Spleen (tissue), 11 donors: ENCODE measurements around the gene LRRC57. TPM values are rescaled to one million over a fixed set of nuclear protein-coding genes. Genes with fewer than 3 reads are reported as not detected.

Experiments used
- DNase-seq: peaks from one replicate; pipeline ENCODE4 v3.0.0-alpha.2; 2020
- H3K27ac ChIP-seq, 8 donors: fragments of 200-600 bp; sonication (generic) in 7 of 8; 1 replicate in 4 of 8; 2 replicates in 4 of 8; pipeline versions ENCODE4 v1.5.0 to v1.8.0; 2016 to 2021; ENCODE audit warnings: inconsistent platforms in 4 of 8, mild to moderate bottlenecking in 4 of 8, moderate library complexity in 1 of 8
- H3K27me3 ChIP-seq, 7 donors: fragments of 200-600 bp; sonication (generic) in 6 of 7; replicated peaks in 1 of 7; 1 replicate in 4 of 7; 2 replicates in 3 of 7; pipeline versions ENCODE4 v1.5.0 to v1.8.0; 2016 to 2021; ENCODE audit warnings: inconsistent platforms in 3 of 7, mild to moderate bottlenecking in 1 of 7
- H3K36me3 ChIP-seq, 6 donors: fragments of 200-600 bp; sonication (generic) in 5 of 6; 1 replicate in 4 of 6; 2 replicates in 2 of 6; pipeline versions ENCODE4 v1.5.0 to v1.8.0; 2016 to 2021; ENCODE audit warnings: inconsistent platforms in 2 of 6
- H3K4me1 ChIP-seq, 6 donors: fragments of 200-600 bp; sonication (generic) in 5 of 6; 1 replicate in 3 of 6; 2 replicates in 3 of 6; pipeline versions ENCODE4 v1.5.0 to v1.8.0; 2016 to 2021; ENCODE audit warnings: inconsistent platforms in 3 of 6
- H3K4me3 ChIP-seq, 8 donors: fragments of 200-600 bp; sonication (generic) in 7 of 8; 1 replicate in 4 of 8; 2 replicates in 4 of 8; pipeline versions ENCODE4 v1.5.0 to v1.8.0; 2016 to 2021; ENCODE audit warnings: inconsistent platforms in 4 of 8, mild to moderate bottlenecking in 4 of 8, moderate library complexity in 2 of 8
- H3K9me3 ChIP-seq, 8 donors: fragments of 200-600 bp; sonication (generic) in 7 of 8; 1 replicate in 4 of 8; 2 replicates in 4 of 8; pipeline versions ENCODE4 v1.5.0 to v1.8.0; 2016 to 2021; ENCODE audit warnings: inconsistent platforms in 4 of 8
- POLR2A ChIP-seq, 3 donors: fragments of 450-650 bp; IDR thresholded peaks; one replicate each; pipeline ENCODE4 v1.5.1; 2017; ENCODE audit warnings: antibody characterized with exemption in 3 of 3, mild to moderate bottlenecking in 1 of 3
- POLR2AphosphoS5 ChIP-seq, 3 donors: sonication (generic); formaldehyde crosslinking; IDR thresholded peaks; one replicate each; pipeline ENCODE4 v1.5.1; 2017; ENCODE audit warnings: antibody characterized with exemption in 3 of 3
- WGBS, 5 donors: extraction: QIAGEN DNeasy Blood & Tissue Kit in 3 of 5; methylation state at CpG; one replicate each; pipeline versions ENCODE4 v1.1.5 to v1.1.7; 2013 to 2018; 5-methylcytosine and 5-hydroxymethylcytosine counted together
- intact Hi-C: fragments of 100-400 bp; cut with DNase I; formaldehyde crosslinking; loops from one replicate; pipeline ENCODE4 v1.15.0; 2023; ENCODE audit warnings: low total_unique reads
- polyA plus RNA-seq, 3 donors: library from polyadenylated mRNA; stranded (reverse); fragments of 200-250 nt; gene quantifications; one replicate each; pipeline ENCODE4 v1.2.1, GENCODE V29; 2013
- total RNA-seq, 7 donors: library from RNA; depleted of rRNA in 3 of 7; stranded (reverse); fragments of >200 nt in 3 of 7; fragmentation: NEBNext Ultra II Directional in 4 of 7; extraction: Animal tissue kit (Norgen Biotek cat#: 25700) in 4 of 7; gene quantifications; one replicate each; pipeline versions ENCODE4 v1.1.0 to v1.2.1, GENCODE V29; 2016 to 2021
- TF ChIP-seq, protein P1 (sequence below), 11 experiments: fragments of 200-600 bp in 7 of 11; fragments of 450-650 bp in 4 of 11; sonication (generic) in 4 of 11; IDR thresholded peaks in 8 of 11; conservative IDR thresholded peaks in 3 of 11; 1 replicate in 7 of 11; 2 replicates in 4 of 11; pipeline versions ENCODE4 v1.4.0 to v1.8.0; 2016 to 2021; ENCODE audit warnings: antibody characterized with exemption in 11 of 11, inconsistent platforms in 4 of 11, mild to moderate bottlenecking in 1 of 11
- donor health status: healthy with polysubstance abuse.
- donor health status: DM: no; HTN: no; CAD: no; lungs with moderate emphysema.
- donor health status: DM: no; HTN: no; CAD: no.
- donor health status: Bipolar disorder and iron deficiency.
- donor health status: healthy.
- donor health status: DM: no; HTN: no; CAD: no.
- donor health status: DM: yes; HTN: yes; CAD: no.

LRRC57 gene
- total and polyA plus RNA-seq, 10 donors: 3.9 to 21.4 (median 16.3) TPM

DNA sequence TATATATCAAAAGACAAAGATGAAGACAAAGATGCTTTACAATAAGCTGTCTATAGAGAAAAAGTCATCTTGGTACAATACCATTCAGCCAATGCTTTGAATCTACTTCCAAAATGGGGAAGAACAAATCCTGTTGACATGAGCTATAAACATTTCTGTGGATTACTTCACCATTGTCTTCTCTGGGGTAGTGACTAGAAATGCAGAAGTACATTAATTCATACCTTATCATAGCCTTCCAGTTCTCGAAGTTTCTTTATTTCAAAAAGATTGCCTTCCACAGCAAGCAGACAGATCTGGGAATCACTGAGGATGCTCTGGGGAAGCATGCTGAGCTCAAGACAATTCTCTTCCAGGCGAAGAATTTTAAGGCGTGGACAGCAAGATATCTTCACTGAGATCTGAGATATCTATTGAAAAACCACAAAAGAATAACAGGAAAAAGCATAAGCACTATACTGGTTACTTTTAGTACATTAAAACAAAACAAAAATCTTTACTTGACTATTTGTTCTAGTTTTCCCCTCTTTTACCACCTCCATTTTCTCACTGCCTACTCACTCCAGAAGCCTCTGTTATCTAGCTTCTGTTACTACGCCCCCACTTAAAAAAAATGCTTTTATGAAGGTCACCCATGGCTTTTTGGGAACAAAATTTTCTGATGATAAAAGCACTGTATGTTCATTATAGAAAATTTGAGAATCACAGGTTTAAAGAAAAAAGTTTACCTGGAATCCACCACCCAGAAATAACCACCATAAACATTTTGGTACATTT is 3.6 kb downstream of the LRRC57 start:
- WGBS, 5 donors: 63 to 84% (median 71%) methylated on average over 4 of the region's 4 CpGs
- no peak for DNase-seq
- Histone ChIP-seq H3K4me3 (no peak overlapping the region), H3K4me1 (peaks cover 10 to 53% (median 38%) of the 10 kb centered on the region in 6 donors), H3K9me3 (no peaks in the 10 kb centered on the region), H3K36me3 (peaks cover 0 to 69% (median 26%) of the 10 kb centered on the region in 6 donors), H3K27me3 (no peaks in the 10 kb centered on the region), H3K27ac (peak overlapping the region in 5 of 8 donors; percentile 39 to 73 (median 64))
- TF ChIP-seq POLR2AphosphoS5 (IDR thresholded peaks at IDR 0.05) (no peak), POLR2A (IDR thresholded peaks at IDR 0.05) (no peak)
- TF ChIP-seq, protein P1, sequence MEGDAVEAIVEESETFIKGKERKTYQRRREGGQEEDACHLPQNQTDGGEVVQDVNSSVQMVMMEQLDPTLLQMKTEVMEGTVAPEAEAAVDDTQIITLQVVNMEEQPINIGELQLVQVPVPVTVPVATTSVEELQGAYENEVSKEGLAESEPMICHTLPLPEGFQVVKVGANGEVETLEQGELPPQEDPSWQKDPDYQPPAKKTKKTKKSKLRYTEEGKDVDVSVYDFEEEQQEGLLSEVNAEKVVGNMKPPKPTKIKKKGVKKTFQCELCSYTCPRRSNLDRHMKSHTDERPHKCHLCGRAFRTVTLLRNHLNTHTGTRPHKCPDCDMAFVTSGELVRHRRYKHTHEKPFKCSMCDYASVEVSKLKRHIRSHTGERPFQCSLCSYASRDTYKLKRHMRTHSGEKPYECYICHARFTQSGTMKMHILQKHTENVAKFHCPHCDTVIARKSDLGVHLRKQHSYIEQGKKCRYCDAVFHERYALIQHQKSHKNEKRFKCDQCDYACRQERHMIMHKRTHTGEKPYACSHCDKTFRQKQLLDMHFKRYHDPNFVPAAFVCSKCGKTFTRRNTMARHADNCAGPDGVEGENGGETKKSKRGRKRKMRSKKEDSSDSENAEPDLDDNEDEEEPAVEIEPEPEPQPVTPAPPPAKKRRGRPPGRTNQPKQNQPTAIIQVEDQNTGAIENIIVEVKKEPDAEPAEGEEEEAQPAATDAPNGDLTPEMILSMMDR (IDR thresholded peaks at IDR 0.05 in 8 of 11, conservative IDR thresholded peaks at IDR 0.05 in 3 of 11): no peak
- intact Hi-C loops: loop anchor here (5.0 kb wide), 1 partner anchor 102 kb away; no protein-coding TSS in a partner anchor

GRCh38 chr15:42533246-42533645 is 15.3 kb downstream of the LRRC57 start:
- H3K27ac ChIP-seq: no peak overlapping the region
- no peak for DNase-seq
- WGBS, 5 donors: 79 to 97% (median 94%) methylated on average over 1 of the region's 1 CpG
- no peak overlapping the region for H3K4me3 ChIP-seq
- TF ChIP-seq POLR2AphosphoS5 (IDR thresholded peaks at IDR 0.05) (no peak), POLR2A (IDR thresholded peaks at IDR 0.05) (no peak)
- TF ChIP-seq, protein P1 (IDR thresholded peaks at IDR 0.05 in 8 of 11, conservative IDR thresholded peaks at IDR 0.05 in 3 of 11): no peak
- H3K4me1 ChIP-seq: no peaks in the 10 kb centered on the region
- intact Hi-C loops: no loop called here
- H3K36me3 ChIP-seq: peaks cover 0 to 95% (median 53%) of the 10 kb centered on the region in 6 donors
- H3K9me3 ChIP-seq: no peaks in the 10 kb centered on the region
- H3K27me3 ChIP-seq: no peaks in the 10 kb centered on the region

DNA sequence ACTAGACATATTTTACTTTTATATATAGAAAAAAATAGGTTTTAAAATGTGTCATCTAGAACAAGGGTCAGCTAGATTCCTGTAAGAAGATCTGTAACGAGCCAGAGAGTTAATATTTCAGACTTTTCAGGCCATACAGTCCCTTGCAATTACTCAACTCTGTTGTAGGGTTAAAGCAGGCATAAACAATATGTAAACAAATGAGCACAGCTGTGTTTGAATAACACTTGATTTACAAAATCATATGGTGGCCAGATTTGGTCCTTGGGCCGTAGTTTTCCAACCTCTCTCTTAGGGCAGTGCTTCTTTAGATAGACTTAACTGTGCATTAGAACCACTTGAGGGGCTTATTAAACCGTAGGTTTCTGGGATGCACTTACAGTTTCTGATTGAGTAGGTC is 19.6 kb downstream of the LRRC57 start:
- 95 to 97% (median 96%) methylated on average over 3 of the region's 3 CpGs for WGBS, 5 donors
- H3K4me1 ChIP-seq: no peaks in the 10 kb centered on the region
- intact Hi-C loops: no loop called here
- no peaks in the 10 kb centered on the region for H3K27me3 ChIP-seq
- H3K9me3 ChIP-seq: no peaks in the 10 kb centered on the region
- TF ChIP-seq POLR2AphosphoS5 (IDR thresholded peaks at IDR 0.05): no peak
- TF ChIP-seq POLR2A (IDR thresholded peaks at IDR 0.05): no peak
- TF ChIP-seq, protein P1 (IDR thresholded peaks at IDR 0.05 in 8 of 11, conservative IDR thresholded peaks at IDR 0.05 in 3 of 11): no peak
- no peak overlapping the region for H3K27ac ChIP-seq
- no peak for DNase-seq
- H3K4me3 ChIP-seq: no peak overlapping the region
- peaks cover 0 to 100% (median 59%) of the 10 kb centered on the region in 6 donors for H3K36me3 ChIP-seq

DNA sequence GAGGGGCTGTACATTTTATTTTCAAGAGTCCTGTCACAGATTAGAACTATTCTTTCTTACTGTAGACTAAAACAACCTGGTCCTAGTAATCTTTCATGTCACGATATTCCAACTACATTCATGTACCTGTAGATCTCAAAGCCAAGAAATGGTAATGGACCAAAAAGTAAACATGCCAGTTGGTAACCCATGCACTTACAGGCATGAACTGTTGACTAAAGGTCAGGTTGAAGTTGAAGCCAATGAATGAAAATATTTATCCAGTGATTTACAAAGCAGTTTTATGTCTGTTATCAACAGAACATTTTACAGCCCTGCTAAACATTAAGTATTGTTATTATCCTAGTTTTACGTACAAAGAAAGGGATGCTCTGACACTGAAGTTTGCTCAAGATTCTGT is 25.3 kb downstream of the LRRC57 start:
- H3K36me3 ChIP-seq: peaks cover 0 to 100% (median 53%) of the 10 kb centered on the region in 6 donors
- WGBS, 5 donors: 75 to 98% (median 93%) methylated on average over 2 of the region's 2 CpGs
- no peaks in the 10 kb centered on the region for H3K27me3 ChIP-seq
- H3K4me3 ChIP-seq: no peak overlapping the region
- H3K4me1 ChIP-seq: no peaks in the 10 kb centered on the region
- TF ChIP-seq POLR2A (IDR thresholded peaks at IDR 0.05) (no peak), POLR2AphosphoS5 (IDR thresholded peaks at IDR 0.05) (no peak)
- TF ChIP-seq, protein P1 (IDR thresholded peaks at IDR 0.05 in 8 of 11, conservative IDR thresholded peaks at IDR 0.05 in 3 of 11): no peak
- no peak for DNase-seq
- H3K27ac ChIP-seq: no peak overlapping the region
- intact Hi-C loops: no loop called here
- H3K9me3 ChIP-seq: no peaks in the 10 kb centered on the region
